BJ (cell line): ENCODE results near the gene CBX6. TPM values are rescaled to one million over a fixed set of nuclear protein-coding genes. Genes with fewer than 3 reads are reported as not detected.

Experiments used
- CTCF ChIA-PET: fragments of 350-600 bp; formaldehyde crosslinking; extraction: SDS; loops from one replicate; lab custom pipeline; 2021; ENCODE audit warnings: antibody characterized with exemption, inconsistent platforms; lab: Yijun Ruan, JAX
- POLR2A ChIA-PET: fragments of 300-600 bp; sonication (Branson Sonifier 250); formaldehyde crosslinking; extraction: SDS; loops from one replicate; lab custom pipeline; 2021; ENCODE audit warnings: antibody characterized with exemption; lab: Charles Lee
- DNase-seq: peaks from one replicate; pipeline ENCODE4 v3.0.0-alpha.2; 2011; ENCODE audit warnings: low read depth
- H3K27me3 ChIP-seq: 2 replicates; pipeline ENCODE4 v1.6.0; 2011; ENCODE audit warnings: low read length; ENCODE audit not compliant: control insufficient read depth, insufficient read depth
- H3K36me3 ChIP-seq: 2 replicates; pipeline ENCODE4 v1.5.1; 2011; ENCODE audit warnings: low read length; ENCODE audit not compliant: control insufficient read depth, insufficient read depth
- H3K4me3 ChIP-seq: 2 replicates; pipeline ENCODE4 v1.5.1; 2011; ENCODE audit warnings: low read depth, mild to moderate bottlenecking, control low read depth, low read length
- CTCF ChIP-seq: IDR thresholded peaks from 2 replicates; pipeline ENCODE4 v1.5.1; 2011; ENCODE audit warnings: low read depth, mild to moderate bottlenecking, control low read depth, inconsistent platforms, low read length, moderate library complexity; ENCODE audit not compliant: insufficient read depth
- polyA plus RNA-seq: library from polyadenylated mRNA; depleted of rRNA; stranded (reverse); fragments of >200 nt; gene quantifications from 2 replicates; pipeline ENCODE4 v1.2.3, GENCODE V29; 2011

Gene CBX6
- polyA plus RNA-seq, 1 experiment, result 21.9 TPM

GRCh38 chr22:38833061-38833460 lies 39.0 kb downstream of the CBX6 start:
- ChIA-PET CTCF (no interaction called here), POLR2A (no interaction called here)
- TF ChIP-seq CTCF, result no peak
- H3K4me3 ChIP-seq, result no peak overlapping the region
- no peaks in the 10 kb centered on the region; the same call in 1 of the 2 replicates for H3K27me3 ChIP-seq
- no peak for DNase-seq
- no peaks in the 10 kb centered on the region for H3K36me3 ChIP-seq

DNA sequence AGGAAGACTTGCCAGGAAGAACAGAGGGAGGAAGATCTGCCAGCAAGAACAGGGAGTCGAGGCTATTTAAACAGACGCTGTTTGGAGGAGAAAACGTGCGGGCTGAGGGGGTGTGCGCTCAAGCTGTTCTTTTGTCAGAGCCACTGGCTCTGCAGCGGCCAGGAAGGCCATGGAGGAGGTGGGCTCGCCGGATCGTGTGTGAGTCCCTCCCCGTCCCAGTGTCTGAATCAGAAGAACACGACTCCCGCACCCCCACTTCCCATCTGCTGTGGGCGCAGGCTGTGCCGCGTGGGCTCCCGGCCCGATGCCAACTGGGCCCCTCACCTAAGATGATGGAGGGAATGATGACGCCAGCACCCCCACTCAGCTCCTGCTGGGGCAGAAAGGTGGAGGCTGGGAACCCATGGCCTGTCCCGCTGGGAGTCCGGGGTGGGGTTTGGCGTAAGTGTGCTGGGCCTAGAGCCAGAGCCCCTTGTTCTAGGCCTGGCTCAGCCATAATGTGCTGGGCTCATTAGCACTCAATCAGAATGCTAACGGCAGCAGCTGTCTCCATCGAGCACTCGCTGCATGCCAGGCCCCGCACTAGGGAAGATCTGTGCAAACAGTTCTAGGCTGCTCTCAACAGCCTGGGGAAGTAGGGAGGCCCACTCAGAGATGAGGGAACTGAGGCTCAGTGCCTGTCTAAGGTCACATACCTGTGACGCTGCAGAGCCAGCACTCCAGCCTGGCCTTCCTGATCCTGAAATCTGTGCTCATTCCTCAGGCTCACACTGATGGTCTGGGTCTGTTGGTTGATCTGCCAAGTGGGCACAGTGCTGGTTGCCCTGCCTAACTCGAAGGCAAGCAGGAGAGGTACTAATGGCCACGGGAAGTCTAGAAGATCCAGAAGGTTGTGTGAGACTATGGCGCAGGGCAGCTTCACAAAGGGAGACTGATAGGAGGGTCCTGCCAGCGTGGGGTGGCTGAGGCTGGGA lies 39.7 kb downstream of the CBX6 start:
- no peak for DNase-seq
- ChIA-PET CTCF (no interaction called here), POLR2A (no interaction called here)
- Histone ChIP-seq H3K4me3 (no peak overlapping the region), H3K36me3 (no peaks in the 10 kb centered on the region), H3K27me3 (no peaks in the 10 kb centered on the region; the same call in 1 of the 2 replicates)
- no peak for TF ChIP-seq CTCF

DNA sequence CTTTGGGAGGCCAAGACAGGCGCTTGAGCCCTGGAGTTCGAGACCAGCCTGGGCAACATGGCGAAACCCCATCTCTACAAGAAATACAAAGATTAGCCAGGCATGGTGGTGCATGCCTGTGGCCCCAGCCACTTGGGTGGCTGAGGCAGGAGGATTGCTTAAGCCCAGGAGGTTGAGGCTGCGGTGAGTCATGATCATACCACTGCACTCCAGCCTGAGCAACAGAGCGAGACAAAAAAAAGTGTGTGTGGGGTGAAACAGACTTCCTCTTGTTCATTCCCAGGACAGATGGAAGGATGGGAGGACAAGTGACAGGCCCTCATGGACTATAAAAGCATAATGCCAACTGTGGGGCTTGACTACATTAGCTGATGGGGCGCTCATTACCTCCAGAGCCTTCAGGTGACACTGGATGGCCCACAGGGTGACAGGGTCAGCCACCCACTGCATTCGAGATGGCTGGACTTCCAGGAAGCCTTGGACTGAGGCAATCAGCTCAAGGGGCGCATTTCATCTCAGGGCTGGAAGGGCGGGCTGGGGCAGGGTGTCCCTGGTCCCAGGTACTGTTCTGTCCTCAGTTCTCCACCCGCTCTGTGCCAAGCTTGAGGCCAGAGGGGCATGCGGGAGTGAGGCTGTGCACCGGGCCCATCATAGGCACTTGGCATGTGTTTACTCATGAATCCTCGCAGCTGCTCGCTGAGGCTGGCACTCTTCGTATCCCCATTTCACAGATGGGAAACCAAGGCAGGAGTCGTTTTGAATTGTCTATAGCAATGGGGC lies 40.7 kb downstream of the CBX6 start:
- ChIA-PET CTCF (no interaction called here), POLR2A (no interaction called here)
- H3K4me3 ChIP-seq, result no peak overlapping the region
- no peak for TF ChIP-seq CTCF
- H3K36me3 ChIP-seq, result no peaks in the 10 kb centered on the region
- peaks cover 2% of the 10 kb centered on the region for H3K27me3 ChIP-seq
- DNase-seq, result no peak

GRCh38 chr22:38830845-38831108 lies 41.2 kb downstream of the CBX6 start:
- Histone ChIP-seq H3K4me3 (no peak overlapping the region), H3K27me3 (peaks cover 2% of the 10 kb centered on the region), H3K36me3 (no peaks in the 10 kb centered on the region)
- CTCF ChIA-PET, result no interaction called here
- no peak for TF ChIP-seq CTCF
- DNase-seq, result no peak
- POLR2A ChIA-PET, result no interaction called here
